Heart left ventricle (tissue), 13 donors: Measurements from ENCODE around the gene VPS37D.

Experiments used
- CTCF ChIP-seq, 12 donors: fragments of 200-600 bp; sonication (generic) in 4 of 12; IDR thresholded peaks; one replicate each; pipeline versions ENCODE4 v1.5.0 to v1.8.0; 2018 to 2022; ENCODE audit warnings: antibody characterized with exemption in 12 of 12, mild to moderate bottlenecking in 5 of 12
- POLR2A ChIP-seq, 2 donors: fragments of 450-650 bp; IDR thresholded peaks; one replicate each; pipeline ENCODE4 v1.6.1; 2017; ENCODE audit warnings: antibody characterized with exemption in 2 of 2, mild to moderate bottlenecking in 2 of 2, moderate library complexity in 2 of 2
- donor health status: ischemic (EF 13 %, LVEDD 7.1; RV severe dilation, severe dysfunction).
- donor health status: DM: no; HTN: yes; CAD: no.
- donor health status: DM: no; HTN: no; CAD: no.
- donor health status: ischemic (EF 25% LVEDD 6.9; RV normal size, moderate dysfunction).
- donor health status: ischemic (EF 25% LVEDD 5.7; RV mildly dilated, moderate dysfunction).
- donor health status: ischemic (EF 35%, LVEDD 5.7; RV mildly dilated, moderate dysfunction).
- donor health status: nonischemic (EF 11% LVEDD 7.7; RV severe dilation, severe dysfunction).
- donor health status: DM: yes; HTN: yes; CAD: no.
- donor health status: PGD.
- donor health status: ischemic (EF 29% LVEDD 5.4; RV normal size, mild dysfunction).
- donor health status: nonischemic (EF 23%, LVEDD 6.1; RV moderate dilation, normal function).

GRCh38 chr7:73699370-73700068 is 31.9 kb downstream of the VPS37D start:
- no peak for TF ChIP-seq CTCF (IDR thresholded peaks at IDR 0.05)
- TF ChIP-seq POLR2A (IDR thresholded peaks at IDR 0.05): no peak
